ENCODE measurements around the gene RLN1. TPM values are rescaled to one million over a fixed set of nuclear protein-coding genes. Genes with fewer than 3 reads are reported as not detected.
"Not testable (repeated sequence)": the region's sequence is repeated elsewhere in the genome, so short reads cannot be mapped to it uniquely, and the experiment has no call there.

Gene RLN1
- polyA plus RNA-seq, 1 donor (not counting 4 experiments of a cell fraction or from before 2014, with no cell fraction given) = 0.10 TPM

- Histone ChIP-seq H3K27ac (ENCODE audit: control insufficient read depth, insufficient read depth, low read length) (no peak overlapping the region), H3K27me3 (ENCODE audit: control insufficient read depth, extremely low read depth, insufficient read depth, low read length) (no peaks in the 10 kb centered on the region), H3K4me3 (ENCODE audit: control insufficient read depth in 2 of 3, extremely low read depth in 1 of 3, insufficient read depth in 2 of 3, low read depth in 1 of 3, low read length in 3 of 3) (no peak overlapping the region), H3K79me2 (ENCODE audit: control insufficient read depth, insufficient read depth, low read length) (no peaks in the 10 kb centered on the region), H4K20me1 (ENCODE audit: control insufficient read depth, extremely low read depth, insufficient read depth, low read length) (no peaks in the 10 kb centered on the region), H3K4me2 (ENCODE audit: control insufficient read depth, extremely low read depth, insufficient read depth, low read depth, low read length) (no peak overlapping the region), H3K9ac (ENCODE audit: control insufficient read depth, extremely low read depth, insufficient read depth, low read length) (no peak overlapping the region), H3K9me1 (ENCODE audit: control insufficient read depth, extremely low read depth, insufficient read depth, low read length) (no peaks in the 10 kb centered on the region), H3K36me3 (ENCODE audit: control insufficient read depth in 2 of 2, extremely low read depth in 1 of 2, insufficient read depth in 2 of 2, low read length in 2 of 2) (no peaks in the 10 kb centered on the region), H3K4me1 (ENCODE audit: control insufficient read depth, extremely low read depth, insufficient read depth, low read length) (no peaks in the 10 kb centered on the region), H2AFZ (ENCODE audit: control insufficient read depth, low read length) (no peak overlapping the region), H3K9me3 (ENCODE audit: control insufficient read depth, low read depth, low read length) (no peaks in the 10 kb centered on the region)
- no peak for TF ChIP-seq CTCF (optimal IDR thresholded peaks at IDR 0.05 in 1 of 3, IDR thresholded peaks at IDR 0.05 in 1 of 3, conservative IDR thresholded peaks at IDR 0.05 in 1 of 3; ENCODE audit: extremely low read depth in 1 of 3, insufficient read depth in 2 of 3, low read length in 3 of 3)
- no peak for TF ChIP-seq EZH2 (IDR thresholded peaks at IDR 0.05; ENCODE audit: low read length)
- no peak for FAIRE-seq
- DNase-seq (ENCODE audit: low read depth, low spot score) = no peak
- dilution Hi-C loops (cut with MboI; ENCODE audit: extremely low pct_ligation_motif_present, low sequenced_read_pairs) = no loop called here
These were observed 13.1 kb upstream of the RLN1 start for GRCh38 chr9:5352637-5353248.

GRCh38 chr9:5336688-5337087, 3.0 kb downstream of the RLN1 start:
- Histone ChIP-seq H4K20me1 (ENCODE audit: control insufficient read depth, extremely low read depth, insufficient read depth, low read length) (no peaks in the 10 kb centered on the region), H3K4me1 (ENCODE audit: control insufficient read depth, extremely low read depth, insufficient read depth, low read length) (no peaks in the 10 kb centered on the region), H3K9me3 (ENCODE audit: control insufficient read depth, low read depth, low read length) (no peaks in the 10 kb centered on the region), H3K9me1 (ENCODE audit: control insufficient read depth, extremely low read depth, insufficient read depth, low read length) (no peaks in the 10 kb centered on the region), H3K27me3 (ENCODE audit: control insufficient read depth, extremely low read depth, insufficient read depth, low read length) (no peaks in the 10 kb centered on the region), H2AFZ (ENCODE audit: control insufficient read depth, low read length) (no peak overlapping the region), H3K4me2 (ENCODE audit: control insufficient read depth, extremely low read depth, insufficient read depth, low read depth, low read length) (no peak overlapping the region), H3K4me3 (ENCODE audit: control insufficient read depth in 2 of 3, extremely low read depth in 1 of 3, insufficient read depth in 2 of 3, low read depth in 1 of 3, low read length in 3 of 3) (no peak overlapping the region), H3K79me2 (ENCODE audit: control insufficient read depth, insufficient read depth, low read length) (no peaks in the 10 kb centered on the region), H3K9ac (ENCODE audit: control insufficient read depth, extremely low read depth, insufficient read depth, low read length) (no peak overlapping the region), H3K27ac (ENCODE audit: control insufficient read depth, insufficient read depth, low read length) (no peak overlapping the region), H3K36me3 (ENCODE audit: control insufficient read depth in 2 of 2, extremely low read depth in 1 of 2, insufficient read depth in 2 of 2, low read length in 2 of 2) (no peaks in the 10 kb centered on the region)
- FAIRE-seq (peak; percentile 9), DNase-seq (ENCODE audit: low read depth, low spot score) (no peak)
- dilution Hi-C loops (cut with MboI; ENCODE audit: extremely low pct_ligation_motif_present, low sequenced_read_pairs) = no loop called here
- no peak for TF ChIP-seq EZH2 (IDR thresholded peaks at IDR 0.05; ENCODE audit: low read length)
- no peak for TF ChIP-seq CTCF (optimal IDR thresholded peaks at IDR 0.05 in 1 of 3, IDR thresholded peaks at IDR 0.05 in 1 of 3, conservative IDR thresholded peaks at IDR 0.05 in 1 of 3; ENCODE audit: extremely low read depth in 1 of 3, insufficient read depth in 2 of 3, low read length in 3 of 3)

GRCh38 chr9:5331276-5331675, 8.4 kb downstream of the RLN1 start:
- H2AFZ ChIP-seq (ENCODE audit: control insufficient read depth, low read length); H3K27ac ChIP-seq (ENCODE audit: control insufficient read depth, insufficient read depth, low read length); dilution Hi-C loops (cut with MboI; ENCODE audit: extremely low pct_ligation_motif_present, low sequenced_read_pairs); H3K36me3 ChIP-seq (ENCODE audit: control insufficient read depth in 2 of 2, extremely low read depth in 1 of 2, insufficient read depth in 2 of 2, low read length in 2 of 2); H3K27me3 ChIP-seq (ENCODE audit: control insufficient read depth, extremely low read depth, insufficient read depth, low read length); FAIRE-seq; H3K79me2 ChIP-seq (ENCODE audit: control insufficient read depth, insufficient read depth, low read length); H3K9ac ChIP-seq (ENCODE audit: control insufficient read depth, extremely low read depth, insufficient read depth, low read length); H3K4me3 ChIP-seq (ENCODE audit: control insufficient read depth in 2 of 3, extremely low read depth in 1 of 3, insufficient read depth in 2 of 3, low read depth in 1 of 3, low read length in 3 of 3); H3K9me1 ChIP-seq (ENCODE audit: control insufficient read depth, extremely low read depth, insufficient read depth, low read length); H4K20me1 ChIP-seq (ENCODE audit: control insufficient read depth, extremely low read depth, insufficient read depth, low read length); DNase-seq (ENCODE audit: low read depth, low spot score); H3K4me2 ChIP-seq (ENCODE audit: control insufficient read depth, extremely low read depth, insufficient read depth, low read depth, low read length); H3K4me1 ChIP-seq (ENCODE audit: control insufficient read depth, extremely low read depth, insufficient read depth, low read length); H3K9me3 ChIP-seq (ENCODE audit: control insufficient read depth, low read depth, low read length): not testable (repeated sequence)

Data from keratinocyte (primary cell).